SU-DHL-6 (cell line): ENCODE data around the gene CWF19L1.
"Not testable (repeated sequence)": the region's sequence is repeated elsewhere in the genome, so short reads cannot be mapped to it uniquely, and the experiment has no call there.

Experiments
- H2AFZ ChIP-seq: fragments of 200-600 bp; sonication (generic); 2 replicates; pipeline ENCODE4 v1.6.1; 2014; ENCODE audit warnings: low read depth, mild to moderate bottlenecking, moderate library complexity, mixed read lengths, antibody characterized with exemption, low read length; ENCODE audit not compliant: severe bottlenecking
- H3F3A ChIP-seq: fragments of 200-600 bp; shearing (Covaris generic); 2 replicates; pipeline ENCODE4 v1.6.0; 2016; ENCODE audit warnings: antibody characterized with exemption, mild to moderate bottlenecking; ENCODE audit not compliant: insufficient read depth
- H3K27ac ChIP-seq: fragments of 200-600 bp; sonication (generic); 2 replicates; pipeline ENCODE4 v1.5.1; 2016; ENCODE audit warnings: low read depth, mild to moderate bottlenecking, low read length, moderate library complexity, mixed read lengths
- H3K27me3 ChIP-seq: fragments of 200-600 bp; sonication (generic), shearing (Covaris generic); 2 replicates; pipeline ENCODE4 v1.6.0; 2014; ENCODE audit warnings: mild to moderate bottlenecking, low read length
- H3K36me3 ChIP-seq: fragments of 200-600 bp; sonication (generic); 2 replicates; pipeline ENCODE4 v1.6.1; 2014; ENCODE audit warnings: mild to moderate bottlenecking, low read length, mixed read lengths
- H3K4me2 ChIP-seq: fragments of 300-600, 200-600 bp; shearing (Covaris generic), sonication (generic); 2 replicates; pipeline ENCODE4 v1.6.0; 2014; ENCODE audit warnings: low read length, low read depth, mild to moderate bottlenecking; ENCODE audit not compliant: poor library complexity, severe bottlenecking
- H3K4me3 ChIP-seq: fragments of 200-600 bp; sonication (generic); 2 replicates; pipeline ENCODE4 v1.5.1; 2014; ENCODE audit warnings: antibody characterized with exemption, low read length, mild to moderate bottlenecking, mixed read lengths; ENCODE audit not compliant: insufficient read depth, poor library complexity, severe bottlenecking
- H3K79me2 ChIP-seq: fragments of 200-600 bp; sonication (generic); 2 replicates; pipeline ENCODE4 v1.6.1; 2014; ENCODE audit warnings: mild to moderate bottlenecking, low read length, moderate library complexity; ENCODE audit not compliant: insufficient read depth
- H3K9ac ChIP-seq: fragments of 200-600 bp; sonication (generic); 2 replicates; pipeline ENCODE4 v1.7.0; 2014; ENCODE audit warnings: mild to moderate bottlenecking, low read length
- H3K9me2 ChIP-seq: fragments of 200-600 bp; sonication (generic); replicated peaks from 2 replicates; pipeline ENCODE4 v1.6.1; 2014; ENCODE audit warnings: low read length; ENCODE audit not compliant: insufficient read depth
- H3K9me3 ChIP-seq: fragments of 200-600 bp; sonication (generic); 2 replicates; pipeline ENCODE4 v1.6.1; 2014; ENCODE audit warnings: low read length, mixed read lengths; ENCODE audit not compliant: insufficient read depth
- H4K20me1 ChIP-seq: fragments of 200-600 bp; sonication (generic); 2 replicates; pipeline ENCODE4 v1.6.1; 2014; ENCODE audit warnings: low read depth, mild to moderate bottlenecking, antibody characterized with exemption, low read length, moderate library complexity, mixed read lengths
- CTCF ChIP-seq: fragments of 200-600 bp; sonication (generic); IDR thresholded peaks from one replicate; pipeline ENCODE4 v1.5.1; 2017; ENCODE audit warnings: antibody characterized with exemption, mild to moderate bottlenecking, low read length, moderate library complexity; ENCODE audit not compliant: insufficient read depth, poor library complexity, severe bottlenecking
- EZH2phosphoT487 ChIP-seq: fragments of 200-600 bp; sonication (generic), shearing (Covaris generic); conservative IDR thresholded peaks from 2 replicates; pipeline ENCODE4 v1.6.1; 2018; ENCODE audit warnings: mild to moderate bottlenecking, antibody characterized with exemption, low read length, moderate library complexity, mixed read lengths

CWF19L1 gene

GRCh38 chr10:100297242-100297641 lies 29.8 kb upstream of the CWF19L1 start:
- no peaks in the 10 kb centered on the region for H3K36me3 ChIP-seq
- H2AFZ ChIP-seq, result no peak overlapping the region
- H3K9me3 ChIP-seq, result no peaks in the 10 kb centered on the region
- H3K27ac ChIP-seq, result no peak overlapping the region
- no peak overlapping the region for H3K4me2 ChIP-seq
- no peaks in the 10 kb centered on the region for H3F3A ChIP-seq
- H3K27me3 ChIP-seq, result no peaks in the 10 kb centered on the region
- H3K9me2 ChIP-seq, result no peaks in the 10 kb centered on the region
- H4K20me1 ChIP-seq, result no peaks in the 10 kb centered on the region
- no peaks in the 10 kb centered on the region for H3K79me2 ChIP-seq
- TF ChIP-seq CTCF, result no peak
- no peak for TF ChIP-seq EZH2phosphoT487
- H3K4me3 ChIP-seq, result no peak overlapping the region
- no peak overlapping the region for H3K9ac ChIP-seq

DNA sequence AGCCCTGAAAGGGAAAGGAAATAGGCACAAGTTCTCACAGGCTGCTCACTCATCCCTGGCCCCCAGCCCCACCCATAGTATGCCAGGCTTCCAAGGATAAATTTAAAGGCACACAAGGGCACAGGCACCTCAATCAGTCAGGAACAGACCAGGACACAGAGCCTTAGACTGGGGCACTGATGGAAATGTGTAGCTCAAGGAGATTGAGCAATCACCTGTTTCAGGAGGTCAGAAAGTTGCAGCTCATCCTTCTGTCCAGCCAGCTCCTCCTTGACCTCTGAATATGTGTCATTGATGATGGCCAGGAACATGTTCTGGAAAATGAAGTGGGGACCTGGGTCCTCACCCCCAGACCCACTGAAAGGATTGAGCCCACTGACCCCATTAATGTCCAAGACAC lies 25.6 kb upstream of the CWF19L1 start:
- no peaks in the 10 kb centered on the region for H3K9me3 ChIP-seq
- no peaks in the 10 kb centered on the region for H3K27me3 ChIP-seq
- no peak overlapping the region for H3K4me3 ChIP-seq
- no peak overlapping the region for H3K9ac ChIP-seq
- H3K4me2 ChIP-seq, result no peak overlapping the region
- H2AFZ ChIP-seq, result no peak overlapping the region
- TF ChIP-seq CTCF (no peak), EZH2phosphoT487 (no peak)
- no peaks in the 10 kb centered on the region for H4K20me1 ChIP-seq
- no peaks in the 10 kb centered on the region for H3K36me3 ChIP-seq
- H3K27ac ChIP-seq, result no peak overlapping the region
- H3K79me2 ChIP-seq, result no peaks in the 10 kb centered on the region
- H3F3A ChIP-seq, result no peaks in the 10 kb centered on the region
- no peaks in the 10 kb centered on the region for H3K9me2 ChIP-seq

DNA sequence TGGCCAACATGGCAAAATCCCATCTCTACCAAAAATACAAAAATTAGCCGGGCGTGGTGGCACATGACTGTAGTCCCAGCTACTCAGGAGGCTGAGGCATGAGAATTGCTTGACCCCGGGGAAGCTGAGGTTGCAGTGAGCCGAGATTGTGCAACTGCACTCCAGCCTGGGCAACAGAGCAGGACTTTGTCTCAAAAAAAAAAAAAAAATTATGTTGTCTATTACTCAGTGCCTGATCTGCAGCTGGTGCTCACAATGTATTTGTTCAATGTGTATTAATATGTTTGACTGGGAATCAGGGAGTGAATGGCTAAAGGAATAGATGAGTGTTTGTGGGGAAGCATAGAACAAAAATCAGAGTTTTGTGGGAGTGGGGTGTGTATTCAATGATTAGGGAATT lies 24.9 kb upstream of the CWF19L1 start:
- not testable (repeated sequence) for H4K20me1 ChIP-seq, H3K9ac ChIP-seq, H3K4me2 ChIP-seq, H2AFZ ChIP-seq, H3F3A ChIP-seq, H3K9me2 ChIP-seq, H3K9me3 ChIP-seq, H3K27ac ChIP-seq, H3K4me3 ChIP-seq, H3K27me3 ChIP-seq, H3K36me3 ChIP-seq, H3K79me2 ChIP-seq

DNA sequence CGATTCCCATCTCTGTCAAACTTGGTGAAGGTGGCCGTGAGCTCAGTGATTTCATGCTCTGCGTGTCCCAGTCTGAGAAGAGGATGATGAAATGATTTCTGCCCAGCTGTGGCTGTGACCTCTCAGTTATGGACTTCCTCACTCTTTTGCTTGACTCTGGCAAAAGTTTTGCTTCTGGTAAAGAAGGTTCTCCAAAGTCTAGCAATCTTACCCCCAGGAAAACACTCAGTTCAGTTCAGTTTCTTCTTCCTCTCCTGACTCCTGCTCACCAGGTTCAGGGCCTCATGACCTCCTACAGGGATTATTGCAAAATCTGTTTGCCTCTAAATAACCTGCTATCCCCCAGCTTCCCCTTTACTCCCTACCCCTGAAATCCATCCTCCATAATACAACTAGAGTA lies 23.9 kb upstream of the CWF19L1 start:
- Histone ChIP-seq H3K27ac (no peak overlapping the region), H3K27me3 (no peaks in the 10 kb centered on the region), H3K4me2 (no peak overlapping the region), H3K36me3 (no peaks in the 10 kb centered on the region), H3K79me2 (peaks cover under 1% of the 10 kb centered on the region), H3K9me2 (no peaks in the 10 kb centered on the region), H3F3A (no peaks in the 10 kb centered on the region), H2AFZ (no peak overlapping the region), H4K20me1 (no peaks in the 10 kb centered on the region), H3K4me3 (no peak overlapping the region), H3K9ac (no peak overlapping the region), H3K9me3 (no peaks in the 10 kb centered on the region)
- TF ChIP-seq CTCF (no peak), EZH2phosphoT487 (no peak)
